AG09319 (cell line): ENCODE data around the gene TOM1.
"Not testable (repeated sequence)": the region's sequence is repeated elsewhere in the genome, so short reads cannot be mapped to it uniquely, and the experiment has no call there.

ENCODE experiments used
- DNase-seq: peaks from one replicate; pipeline ENCODE4 v3.0.0-alpha.2; 2010; ENCODE audit warnings: low read depth; ENCODE audit errors: extremely low read depth
- CTCF ChIP-seq: IDR thresholded peaks from 2 replicates; pipeline ENCODE4 v1.5.1; 2011; ENCODE audit warnings: low read depth, mild to moderate bottlenecking, inconsistent platforms, low read length, moderate library complexity

TOM1 gene

GRCh38 chr22:35394810-35395563 is 95.3 kb downstream of the TOM1 start:
- no peak for DNase-seq
- no peak for TF ChIP-seq CTCF

GRCh38 chr22:35396622-35397021 is 96.9 kb downstream of the TOM1 start:
- not testable (repeated sequence) for DNase-seq

- TF ChIP-seq CTCF: no peak
- no peak for DNase-seq
Measured at GRCh38 chr22:35397095-35397904, 97.6 kb downstream of the TOM1 start.
